ENCODE results near the gene CEP104.

The CEP104 gene

GRCh38 chr1:3789421-3790300 is 67.3 kb downstream of the CEP104 start:
- Histone ChIP-seq H3K27me3 (ENCODE audit: insufficient read depth, low read depth, severe bottlenecking) (no peaks in the 10 kb centered on the region), H3K27ac (no peak overlapping the region), H3K4me3 (ENCODE audit: low read depth, low read length) (no peak overlapping the region), H3K9me3 (ENCODE audit: severe bottlenecking) (no peaks in the 10 kb centered on the region), H3K36me3 (peaks cover 49% of the 10 kb centered on the region)
- TF ChIP-seq CTCF (IDR thresholded peaks at IDR 0.05; ENCODE audit: low read depth, low read length) = no peak
- DNase-seq = no peak

- Histone ChIP-seq H3K27me3 (ENCODE audit: insufficient read depth, low read depth, severe bottlenecking) (no peaks in the 10 kb centered on the region), H3K36me3 (peaks cover 51% of the 10 kb centered on the region), H3K9me3 (ENCODE audit: severe bottlenecking) (no peaks in the 10 kb centered on the region), H3K27ac (no peak overlapping the region), H3K4me3 (ENCODE audit: low read depth, low read length) (no peak overlapping the region)
- DNase-seq = no peak
- no peak for TF ChIP-seq CTCF (IDR thresholded peaks at IDR 0.05; ENCODE audit: low read depth, low read length)
Observed at GRCh38 chr1:3788756-3789420, 68.1 kb downstream of the CEP104 start.

GRCh38 chr1:3787745-3788605 is 69.0 kb downstream of the CEP104 start:
- TF ChIP-seq CTCF (IDR thresholded peaks at IDR 0.05; ENCODE audit: low read depth, low read length) = no peak
- no peak overlapping the region for H3K27ac ChIP-seq
- peaks cover 57% of the 10 kb centered on the region for H3K36me3 ChIP-seq
- H3K4me3 ChIP-seq (ENCODE audit: low read depth, low read length) = no peak overlapping the region
- no peaks in the 10 kb centered on the region for H3K9me3 ChIP-seq (ENCODE audit: severe bottlenecking)
- H3K27me3 ChIP-seq (ENCODE audit: insufficient read depth, low read depth, severe bottlenecking) = no peaks in the 10 kb centered on the region
- DNase-seq = no peak

GRCh38 chr1:3787349-3787715 is 69.7 kb downstream of the CEP104 start:
- no peak for TF ChIP-seq CTCF (IDR thresholded peaks at IDR 0.05; ENCODE audit: low read depth, low read length)
- no peaks in the 10 kb centered on the region for H3K9me3 ChIP-seq (ENCODE audit: severe bottlenecking)
- H3K36me3 ChIP-seq = peaks cover 59% of the 10 kb centered on the region
- no peak overlapping the region for H3K27ac ChIP-seq
- no peaks in the 10 kb centered on the region for H3K27me3 ChIP-seq (ENCODE audit: insufficient read depth, low read depth, severe bottlenecking)
- no peak for DNase-seq
- H3K4me3 ChIP-seq (ENCODE audit: low read depth, low read length) = no peak overlapping the region

GRCh38 chr1:3786468-3787348 is 70.3 kb downstream of the CEP104 start:
- H3K4me3 ChIP-seq (ENCODE audit: low read depth, low read length) = no peak overlapping the region
- H3K27me3 ChIP-seq (ENCODE audit: insufficient read depth, low read depth, severe bottlenecking) = no peaks in the 10 kb centered on the region
- H3K36me3 ChIP-seq = peaks cover 61% of the 10 kb centered on the region
- H3K27ac ChIP-seq = no peak overlapping the region
- no peak for TF ChIP-seq CTCF (IDR thresholded peaks at IDR 0.05; ENCODE audit: low read depth, low read length)
- no peak for DNase-seq
- H3K9me3 ChIP-seq (ENCODE audit: severe bottlenecking) = no peaks in the 10 kb centered on the region
